NCI-H1436 treated with DMSO at 0.1 percent for 48 hours (cell line): ENCODE results near the gene NDUFS8.

Experiments
- DNase-seq: peaks from one replicate; lab custom pipeline; 2025; lab: John Stamatoyannopoulos, UW

The NDUFS8 gene

DNA sequence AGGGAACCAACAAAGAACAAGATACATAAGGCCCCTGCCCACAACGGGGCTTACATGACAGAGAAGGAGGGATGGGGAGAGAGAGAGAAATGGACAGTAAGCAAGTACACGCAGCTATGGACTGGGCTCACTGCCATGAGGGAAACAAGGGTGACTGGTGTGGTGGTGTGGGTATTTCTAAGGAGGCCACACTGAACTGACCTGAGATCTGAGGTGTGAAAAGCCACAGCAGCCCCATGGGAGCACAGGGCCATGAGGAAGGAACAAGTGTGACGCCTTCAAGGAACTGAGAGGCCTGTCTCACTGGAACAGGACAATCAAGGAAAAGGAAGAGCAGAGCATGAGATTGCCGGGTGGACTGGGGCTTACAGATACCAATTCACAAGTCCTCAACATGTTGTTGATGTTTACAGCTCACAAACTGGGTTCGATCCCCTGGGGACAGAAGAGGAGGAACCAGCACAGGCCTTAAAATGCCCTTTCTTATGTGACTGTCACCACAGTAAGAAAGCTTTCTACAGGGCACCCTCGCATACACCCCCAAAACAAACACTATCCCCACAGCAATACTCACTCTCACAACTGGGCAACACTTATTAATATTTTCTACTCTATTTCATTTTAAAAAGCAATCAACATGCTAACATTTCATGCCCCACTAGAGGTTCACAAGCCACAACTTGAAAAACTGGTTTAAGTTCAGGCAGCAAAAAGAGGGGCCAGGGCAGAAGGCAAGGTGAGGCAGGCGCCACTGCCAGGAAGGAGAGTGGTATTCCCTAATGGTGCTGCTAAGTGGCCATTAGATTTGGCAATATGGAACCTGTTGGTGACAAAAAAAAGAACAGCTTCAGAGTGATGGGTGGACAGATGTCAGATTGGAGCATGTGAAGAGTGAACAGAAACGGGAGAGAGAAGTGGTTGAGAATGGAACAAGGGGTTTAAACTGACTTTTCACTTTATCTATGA lies 47.4 kb downstream of the NDUFS8 start:
- DNase-seq = no peak

DNA sequence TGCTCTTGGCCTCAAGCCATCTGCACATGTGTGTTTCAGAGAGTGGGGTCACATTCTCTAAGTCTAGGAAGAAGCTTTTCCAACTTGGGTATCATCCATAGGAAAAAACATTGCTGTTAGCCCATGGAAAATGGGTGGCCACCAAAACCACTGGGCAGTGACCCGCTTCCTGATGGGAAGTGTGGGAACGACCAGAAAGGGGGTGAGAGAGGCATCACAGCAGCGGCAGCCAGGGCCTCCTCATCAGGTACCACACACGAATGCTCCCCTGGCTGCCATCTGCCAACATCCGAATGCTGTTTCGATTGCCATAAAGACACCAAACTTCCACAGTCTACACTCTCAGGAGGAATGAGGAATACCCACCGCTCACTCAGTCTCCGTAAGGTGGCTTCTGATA lies 50.4 kb downstream of the NDUFS8 start:
- no peak for DNase-seq

GRCh38 chr11:68081691-68082090 lies 51.2 kb downstream of the NDUFS8 start:
- DNase-seq = no peak

GRCh38 chr11:68082481-68082880 lies 52.0 kb downstream of the NDUFS8 start:
- DNase-seq = no peak

- DNase-seq = no peak
These were observed 53.0 kb downstream of the NDUFS8 start for GRCh38 chr11:68083517-68083916.
